WTC11 (cell line): ENCODE data around the gene ZBTB43. TPM values are rescaled to one million over a fixed set of nuclear protein-coding genes. Genes with fewer than 3 reads are reported as not detected.

Experiments used
- ATAC-seq: fragments of 200-7000 bp; cut with Tn5 transposase; 2 replicates; pipeline ENCODE4 v1.10.0; 2021; ENCODE audit warnings: mild to moderate bottlenecking, moderate library complexity
- CTCF ChIA-PET: fragments of 300-600 bp; sonication (Branson Sonifier 250); formaldehyde crosslinking; loops from one replicate; lab custom pipeline; 2021; ENCODE audit warnings: antibody characterized with exemption; lab: Charles Lee
- POLR2A ChIA-PET: fragments of 350-600 bp; sonication (Branson Sonifier 250); formaldehyde crosslinking; loops from one replicate; lab custom pipeline; 2021; ENCODE audit warnings: antibody characterized with exemption; lab: Charles Lee
- DNase-seq: peaks from one replicate; pipeline ENCODE4 v3.0.0; 2021; ENCODE audit warnings: low spot score
- H3K27ac Mint-ChIP-seq: 2 replicates; pipeline ENCODE4 v1.8.0; 2021; ENCODE audit warnings: mixed read lengths
- H3K27me3 Mint-ChIP-seq: 2 replicates; pipeline ENCODE4 v1.8.0; 2021; ENCODE audit warnings: low read depth, mild to moderate bottlenecking, moderate library complexity, mixed read lengths
- H3K36me3 Mint-ChIP-seq: 2 replicates; pipeline ENCODE4 v1.8.0; 2021; ENCODE audit warnings: mixed read lengths
- H3K4me1 Mint-ChIP-seq: 2 replicates; pipeline ENCODE4 v1.8.0; 2022; ENCODE audit warnings: mixed read lengths
- H3K4me3 Mint-ChIP-seq: 2 replicates; pipeline ENCODE4 v1.8.0; 2021; ENCODE audit warnings: mild to moderate bottlenecking, moderate library complexity, mixed read lengths
- H3K9me3 Mint-ChIP-seq: 2 replicates; pipeline ENCODE4 v1.8.0; 2021; ENCODE audit warnings: mixed read lengths
- AR ChIP-seq: fragments of 250-450 bp; sonication (Bioruptor Pico); IDR thresholded peaks from 2 replicates; pipeline ENCODE4 v1.9.0; 2021; ENCODE audit warnings: mild to moderate bottlenecking
- CDX4 ChIP-seq: fragments of 250-450 bp; sonication (Bioruptor Pico); IDR thresholded peaks from 2 replicates; pipeline ENCODE4 v1.9.0; 2021; ENCODE audit warnings: moderate library complexity, mild to moderate bottlenecking, inconsistent platforms, borderline replicate concordance
- ELF4 ChIP-seq: sonication (generic); formaldehyde crosslinking; IDR thresholded peaks from 2 replicates; pipeline ENCODE4 v1.8.1; 2022; ENCODE audit warnings: low read depth, mild to moderate bottlenecking, moderate library complexity, missing genetic modification reagents
- MAX ChIP-seq: sonication (generic); formaldehyde crosslinking; IDR thresholded peaks from 2 replicates; pipeline ENCODE4 v1.8.0; 2022; ENCODE audit warnings: mild to moderate bottlenecking, missing genetic modification reagents
- NR1H2 ChIP-seq: sonication (generic); formaldehyde crosslinking; IDR thresholded peaks from 2 replicates; pipeline ENCODE4 v1.9.0; 2021; ENCODE audit warnings: mild to moderate bottlenecking, moderate library complexity, missing genetic modification reagents
- OVOL2 ChIP-seq: fragments of 250-450 bp; sonication (Bioruptor Pico); IDR thresholded peaks from 2 replicates; pipeline ENCODE4 v1.9.0; 2021; ENCODE audit warnings: mild to moderate bottlenecking, borderline replicate concordance
- PREB ChIP-seq: sonication (generic); formaldehyde crosslinking; IDR thresholded peaks from 2 replicates; pipeline ENCODE4 v1.8.1; 2022; ENCODE audit warnings: mild to moderate bottlenecking, missing genetic modification reagents, moderate library complexity, borderline replicate concordance
- SMAD4 ChIP-seq: sonication (generic); formaldehyde crosslinking; IDR thresholded peaks from 2 replicates; pipeline ENCODE4 v1.8.0; 2022; ENCODE audit warnings: mild to moderate bottlenecking, missing genetic modification reagents
- STAT6 ChIP-seq: sonication (generic); formaldehyde crosslinking; conservative IDR thresholded peaks from 2 replicates; pipeline ENCODE4 v1.8.1; 2023; ENCODE audit warnings: mild to moderate bottlenecking, low read depth, missing genetic modification reagents, moderate library complexity
- ZBTB21 ChIP-seq: sonication (generic); formaldehyde crosslinking; IDR thresholded peaks from 2 replicates; pipeline ENCODE4 v1.8.1; 2023; ENCODE audit warnings: mild to moderate bottlenecking, missing genetic modification reagents, borderline replicate concordance
- total RNA-seq: library from RNA; stranded (reverse); gene quantifications from 3 replicates; pipeline ENCODE4 v1.2.3, GENCODE V29; 2021

ZBTB43 gene
- total RNA-seq, 1 experiment from 2014 or later = 23.8 TPM

- peak overlapping the region; percentile 40; the same call in 1 of the 2 replicates for H3K27ac Mint-ChIP-seq
Observed at GRCh38 chr9:126842220-126842842, 37.5 kb downstream of the ZBTB43 start.

More at GRCh38 chr9:126842220-126842842, 37.5 kb downstream of the ZBTB43 start:
- TF ChIP-seq MAX (CRISPR knock-in tag) (no peak), ZBTB21 (CRISPR knock-in tag) (no peak), NR1H2 (no peak), PREB (CRISPR knock-in tag) (no peak), ELF4 (CRISPR knock-in tag) (no peak), STAT6 (CRISPR knock-in tag) (no peak), CDX4 (CRISPR knock-in tag) (no peak), AR (no peak), SMAD4 (no peak), OVOL2 (CRISPR knock-in tag) (no peak)
- Mint-ChIP-seq H3K9me3 (no peaks in the 10 kb centered on the region), H3K36me3 (no peaks in the 10 kb centered on the region), H3K4me3 (no peak overlapping the region), H3K4me1 (0 out of 2 replicates have a peak, but pooled peaks cover 3% of the 10 kb centered on the region), H3K27me3 (no peaks in the 10 kb centered on the region)
- ChIA-PET POLR2A (interaction anchor here (0.6 kb wide), 1 partner anchor 31 kb away, joined by 5 read pairs; no protein-coding TSS in a partner anchor), CTCF (interaction anchor here (0.7 kb wide), 1 partner anchor 67 kb away, joined by 3 read pairs; no protein-coding TSS in a partner anchor)
- DNase-seq (no peak), ATAC-seq (no peak)
